HG03060 (cell line): ENCODE results near the gene OR6B3.
"Not testable (repeated sequence)": the region's sequence is repeated elsewhere in the genome, so short reads cannot be mapped to it uniquely, and the experiment has no call there.

Experiments
- ATAC-seq: cut with Tn5 transposase; IDR thresholded peaks from one replicate; pipeline ENCODE4 v1.9.1; 2021; ENCODE audit warnings: low read depth, moderate number of reproducible peaks; ENCODE audit not compliant: unreplicated experiment

Gene OR6B3

DNA sequence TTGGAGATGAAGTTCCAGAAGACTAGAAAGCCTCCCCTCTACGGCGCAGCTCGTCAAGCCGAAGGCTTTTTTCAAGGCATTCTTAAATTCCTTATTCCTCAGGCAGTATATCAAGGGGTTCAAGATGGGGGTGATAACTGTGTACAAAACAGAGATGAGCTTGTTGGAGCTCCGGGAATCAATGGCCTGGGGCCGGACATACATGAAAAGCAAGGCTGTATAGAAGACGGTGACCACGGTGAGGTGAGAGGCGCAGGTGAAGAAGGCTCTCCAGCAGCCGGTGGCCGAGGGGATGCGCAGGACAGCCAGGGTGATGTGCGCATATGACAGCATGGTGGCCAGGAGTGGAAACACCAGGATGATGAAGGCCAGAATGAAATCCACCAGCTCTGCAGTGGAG lies 8.2 kb downstream of the OR6B3 start:
- ATAC-seq: no peak

DNA sequence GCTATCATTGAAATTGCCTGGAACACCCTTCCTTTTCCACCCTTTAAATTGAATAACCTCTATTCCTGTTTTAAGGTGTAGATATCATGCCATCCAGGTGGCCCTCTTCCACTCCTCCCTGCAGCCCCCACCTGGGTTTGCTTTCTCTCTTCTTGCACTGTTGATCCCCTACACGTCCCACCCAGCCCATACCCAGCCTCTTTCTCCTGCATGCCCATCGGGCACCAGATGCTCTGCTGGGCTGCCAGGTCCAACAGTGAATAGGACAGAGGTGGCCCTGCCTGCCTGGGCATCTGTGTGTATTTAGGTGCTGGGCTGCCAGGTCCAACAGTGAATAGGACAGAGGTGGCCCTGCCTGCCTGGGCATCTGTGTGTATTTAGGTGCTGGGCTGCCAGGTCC lies 9.2 kb downstream of the OR6B3 start:
- not testable (repeated sequence) for ATAC-seq

DNA sequence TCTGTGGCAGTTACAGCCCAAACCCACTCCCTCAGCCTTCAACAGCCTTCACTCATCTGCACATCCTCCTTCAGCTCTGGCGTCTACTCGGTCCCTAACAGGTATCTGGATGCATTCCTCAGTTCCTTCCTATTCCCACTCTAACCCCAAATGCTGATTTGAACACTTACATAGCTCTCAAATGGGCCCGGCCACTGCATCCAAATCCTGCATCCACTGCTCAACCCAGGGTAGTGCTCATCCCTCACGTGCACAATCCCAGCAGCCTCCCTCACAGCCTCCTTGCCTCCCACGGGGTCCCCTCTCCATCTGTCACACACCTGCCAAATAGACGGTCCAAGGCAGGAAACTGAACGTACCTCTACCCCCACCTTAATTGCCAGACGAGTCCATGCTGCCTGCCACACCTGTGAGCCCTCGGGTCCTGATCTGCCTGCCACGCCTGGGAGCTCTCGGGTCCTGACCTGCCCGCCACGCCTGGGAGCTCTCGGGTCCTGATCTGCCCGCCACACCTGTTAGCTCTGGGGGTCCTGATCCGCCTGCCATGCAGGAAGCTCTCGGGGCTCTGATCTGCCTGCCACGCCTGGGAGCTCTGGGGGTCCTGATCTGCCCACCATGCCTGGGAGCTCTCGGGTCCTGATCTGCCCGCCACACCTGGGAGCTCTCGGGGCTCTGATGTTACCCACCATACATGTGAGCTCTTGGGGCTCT lies 9.9 kb downstream of the OR6B3 start:
- ATAC-seq: no peak

DNA sequence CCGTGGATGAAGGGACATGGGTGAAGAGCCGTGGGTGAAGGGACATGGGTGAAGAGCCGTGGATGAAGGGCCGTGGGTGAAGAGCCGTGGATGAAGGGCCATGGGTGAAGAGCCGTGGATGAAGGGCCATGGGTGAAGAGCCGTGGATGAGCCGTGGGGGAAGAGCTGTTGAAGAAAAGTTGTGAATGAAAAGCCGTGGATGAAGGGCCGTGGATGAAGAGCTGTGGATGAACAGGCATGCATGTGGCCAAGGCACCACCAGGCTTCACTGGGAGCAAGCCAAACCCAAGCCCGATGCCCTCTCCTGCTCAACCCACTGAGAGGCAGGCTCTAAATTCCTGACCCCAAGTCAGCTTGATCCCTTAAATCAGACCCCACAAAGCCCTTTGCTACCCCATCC lies 10.6 kb downstream of the OR6B3 start:
- ATAC-seq: no peak

DNA sequence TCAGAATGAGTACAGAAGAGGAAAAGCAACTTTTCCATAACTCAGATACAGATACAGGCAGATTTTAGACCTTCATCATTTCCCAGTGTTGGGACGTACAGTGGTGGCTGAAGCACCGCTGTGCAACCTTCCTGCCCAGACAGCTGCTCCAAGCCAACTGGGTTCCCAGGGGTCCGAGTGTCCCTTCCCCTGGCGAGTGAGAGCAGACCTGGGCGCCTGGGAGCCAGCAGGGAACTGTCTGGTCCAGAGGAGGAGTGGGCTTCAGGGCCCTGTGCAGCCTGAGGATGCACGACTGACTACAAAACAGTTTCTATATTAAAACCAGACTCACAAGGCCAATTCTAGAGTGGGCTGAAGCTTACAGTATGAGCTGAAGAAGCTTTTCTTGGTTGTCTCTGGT lies 12.0 kb downstream of the OR6B3 start:
- no peak for ATAC-seq

DNA sequence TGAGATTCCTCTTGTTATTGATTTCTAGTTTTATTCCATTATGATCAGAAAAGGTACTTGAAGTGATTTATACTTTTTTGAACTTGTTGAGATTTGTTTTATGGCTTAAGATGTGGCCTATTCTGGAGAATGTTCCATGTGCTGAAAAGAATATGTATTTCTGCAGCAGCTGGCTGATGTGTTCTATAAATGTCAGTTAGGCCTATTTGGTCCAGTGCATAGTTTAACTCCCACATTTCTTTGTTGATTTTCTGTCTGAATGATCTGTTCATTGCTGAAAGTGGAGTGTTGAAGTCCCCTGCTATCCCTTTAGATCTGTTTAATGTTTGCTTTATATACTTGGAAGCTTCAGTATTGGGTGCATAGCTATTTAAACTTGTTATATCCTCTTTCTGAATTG lies 16.0 kb downstream of the OR6B3 start:
- ATAC-seq: no peak

DNA sequence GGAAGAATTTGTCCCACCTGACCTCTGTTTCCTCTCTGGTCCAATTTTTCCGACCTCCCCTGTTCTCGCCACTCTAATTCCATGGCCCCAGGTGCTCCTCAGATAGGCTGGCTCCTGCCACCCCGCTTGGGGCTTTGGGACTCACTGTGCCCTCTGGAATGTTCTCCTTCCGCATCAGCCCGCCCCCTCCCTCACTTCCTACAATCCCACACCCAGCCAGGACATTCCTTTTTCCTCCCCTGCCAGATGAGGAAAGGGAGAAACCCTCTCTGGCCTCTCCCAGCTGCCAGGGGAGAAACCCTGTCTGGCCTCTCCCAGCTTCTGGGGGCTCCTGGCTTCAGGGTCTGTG lies 20.0 kb downstream of the OR6B3 start:
- no peak for ATAC-seq

DNA sequence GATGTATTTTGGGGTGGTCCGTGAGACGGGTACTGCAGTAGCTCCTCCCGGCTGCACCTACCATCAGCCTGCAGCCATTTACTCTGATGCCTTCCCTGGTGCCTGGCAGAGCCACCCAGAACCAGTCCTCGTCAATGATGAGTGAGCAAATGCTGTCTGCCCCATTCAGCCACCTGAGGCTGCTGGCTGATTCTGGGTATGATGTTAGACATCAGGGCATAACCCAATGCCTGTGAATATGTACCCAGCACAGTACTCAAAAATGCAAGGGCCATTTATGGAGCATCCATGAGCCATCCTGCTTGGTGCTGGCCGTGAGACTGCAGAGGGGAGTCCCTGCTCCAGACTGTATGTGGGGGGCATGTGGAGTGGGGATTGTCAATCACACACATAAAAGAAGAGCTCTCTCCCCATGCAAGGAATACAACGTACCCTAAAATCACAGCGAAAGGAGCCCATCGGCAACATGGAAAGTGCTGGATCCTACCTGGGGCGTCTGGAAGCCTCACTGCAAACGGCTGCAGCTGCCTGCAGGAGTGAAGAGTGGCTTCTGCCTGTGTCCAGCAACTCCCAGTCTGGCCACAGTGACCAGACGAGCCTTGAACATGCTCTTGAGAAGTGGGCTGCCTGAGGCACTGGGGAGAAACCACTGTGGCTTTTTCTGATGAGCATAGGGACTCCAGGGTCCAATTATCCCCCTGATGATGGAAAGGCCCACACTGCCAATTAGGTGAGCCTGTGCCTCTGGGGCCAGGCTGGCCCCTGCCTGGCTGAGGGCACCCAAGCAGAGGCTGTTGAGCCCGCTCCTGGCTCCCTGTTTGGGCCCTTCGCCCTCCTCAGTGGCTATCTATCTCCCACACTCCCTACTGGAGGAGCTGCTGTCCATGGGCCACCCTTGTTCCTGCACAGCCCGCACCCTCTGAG lies 20.7 kb downstream of the OR6B3 start:
- no peak for ATAC-seq

DNA sequence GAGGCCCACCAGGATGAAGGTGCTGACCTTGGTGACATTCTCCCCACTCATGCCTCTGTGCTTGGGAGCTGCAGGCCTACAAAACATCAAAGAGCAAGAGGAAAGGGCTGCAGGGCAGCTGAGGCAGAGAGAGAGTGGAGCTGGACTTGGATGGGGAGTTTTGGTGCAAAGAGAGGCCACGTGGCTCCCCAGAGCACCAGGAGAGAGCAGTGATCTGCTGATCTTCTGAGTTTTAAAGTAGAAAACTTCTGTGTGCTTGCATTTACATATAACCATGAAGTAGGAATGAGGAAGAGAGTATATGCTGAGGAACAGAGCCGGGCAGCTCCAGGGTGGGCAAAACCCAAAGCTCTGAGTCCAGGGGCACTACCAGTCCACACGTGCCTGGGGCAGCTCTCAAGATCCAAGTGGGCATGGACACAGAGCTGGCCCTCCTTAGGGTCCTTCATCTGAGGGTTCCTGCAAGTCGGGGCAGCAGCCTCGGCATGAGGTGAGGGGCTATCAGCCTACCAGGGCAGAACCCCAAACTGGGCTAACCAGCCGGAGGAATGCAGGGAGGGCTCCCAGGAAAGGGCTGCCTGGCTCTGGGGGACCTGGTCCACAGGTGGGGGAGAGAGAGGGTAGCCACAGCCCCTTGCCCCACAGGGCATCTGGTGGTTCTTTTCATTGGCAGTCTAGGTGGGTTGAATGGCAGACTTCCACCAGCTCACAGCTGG lies 22.8 kb downstream of the OR6B3 start, which contains the start of gene OR6B2:
TSS of gene OR6B2 (minus strand) at position 51 of the 716 bp plus-strand sequence. CDS start at position 51, 0 bp downstream.
- no peak for ATAC-seq

DNA sequence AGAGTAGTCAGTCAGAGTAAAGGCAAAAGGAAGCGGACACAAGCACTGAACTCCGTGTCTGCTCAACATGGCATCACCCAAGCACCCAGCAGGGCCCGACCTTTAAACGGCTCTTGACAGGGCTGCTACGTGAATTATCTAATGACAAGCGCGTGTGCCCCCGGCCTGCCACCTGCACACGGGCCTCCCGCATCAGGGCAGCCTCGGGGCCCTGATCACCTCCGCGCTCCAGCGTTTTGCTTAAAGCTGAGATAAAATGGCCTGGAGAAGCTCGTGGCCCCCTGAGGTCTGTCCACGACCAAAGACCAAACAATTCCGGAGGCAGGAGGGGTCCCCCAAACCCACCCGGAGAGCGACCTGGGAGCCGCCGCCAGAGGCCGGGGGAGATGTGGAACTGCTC lies 28.6 kb downstream of the OR6B3 start:
- no peak for ATAC-seq

DNA sequence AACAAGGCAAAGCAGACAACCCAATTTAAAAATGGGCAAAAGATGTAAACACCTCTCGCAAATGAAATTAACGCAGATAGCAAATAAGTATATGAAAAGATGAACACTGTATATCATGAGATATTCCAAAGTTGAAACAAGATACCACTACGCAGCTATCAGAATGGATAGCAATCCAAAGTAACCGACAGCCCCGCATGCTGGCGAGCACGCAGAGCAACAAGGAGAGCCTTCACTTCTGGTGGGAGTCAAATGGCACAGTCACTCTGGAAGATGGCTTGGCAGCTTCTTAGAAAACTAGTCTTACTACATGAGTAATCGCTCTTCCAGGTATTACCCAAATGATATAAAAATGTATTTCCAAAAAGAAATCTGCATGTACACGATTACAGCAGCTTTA lies 29.5 kb downstream of the OR6B3 start:
- ATAC-seq: no peak

DNA sequence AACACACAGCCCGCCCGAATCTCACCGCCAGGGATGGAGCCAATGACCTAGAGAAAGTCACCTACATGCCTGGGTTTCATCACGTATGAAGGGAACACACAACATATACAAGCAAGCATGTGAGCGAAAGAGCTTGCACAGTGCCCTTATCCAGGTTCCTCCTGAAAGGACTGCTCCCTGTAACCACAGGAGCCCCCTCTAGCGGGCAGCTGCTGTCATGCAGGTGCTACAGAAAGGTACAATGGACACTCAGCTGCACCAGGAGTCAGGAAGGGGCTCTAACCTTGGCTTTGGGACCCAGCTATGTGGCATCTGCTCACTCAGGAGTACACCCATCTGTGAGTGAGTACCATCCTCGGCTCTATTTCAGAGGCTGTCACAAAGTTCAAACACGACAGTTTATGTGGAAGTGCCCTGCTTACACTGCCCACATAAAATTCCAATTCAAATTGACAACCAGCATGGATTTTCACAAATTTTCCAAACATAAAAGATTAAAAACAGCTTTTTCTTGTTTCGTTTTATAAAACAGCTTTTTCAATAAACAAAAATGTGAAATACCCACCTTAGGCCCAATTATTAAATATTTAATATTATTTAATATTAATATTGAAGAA lies 31.7 kb downstream of the OR6B3 start:
- ATAC-seq: no peak

DNA sequence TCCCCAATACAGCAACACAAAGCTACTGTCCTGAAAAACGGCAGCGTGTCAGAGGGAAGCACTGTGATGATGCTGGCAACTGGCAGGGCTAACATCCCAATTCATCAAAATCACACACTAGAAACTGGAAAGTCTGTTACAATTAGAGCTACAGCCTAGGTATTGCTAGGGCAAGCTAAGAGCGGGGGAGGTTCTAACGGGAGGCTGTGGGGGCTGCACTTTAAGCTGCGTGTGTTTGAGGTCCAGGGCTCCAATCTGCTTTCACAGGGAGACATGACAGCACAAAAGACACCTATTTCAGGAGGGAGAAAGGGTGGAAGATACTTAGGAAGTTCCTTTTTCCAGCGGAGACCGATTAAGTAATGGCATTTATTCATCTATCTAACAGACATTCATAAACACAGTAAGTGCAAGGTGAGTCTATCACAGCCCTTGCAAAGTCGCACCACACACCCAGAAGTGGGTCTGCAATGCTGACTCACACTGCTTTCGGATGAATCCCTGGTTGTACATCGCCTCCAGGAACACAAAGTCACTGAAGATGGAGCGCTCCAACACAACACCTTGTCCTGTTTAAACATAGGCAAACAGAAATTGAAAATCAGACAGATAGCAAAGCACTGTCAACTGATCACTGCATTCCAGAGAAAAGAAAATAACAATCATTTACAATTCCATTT lies 35.1 kb downstream of the OR6B3 start:
- ATAC-seq: no peak

DNA sequence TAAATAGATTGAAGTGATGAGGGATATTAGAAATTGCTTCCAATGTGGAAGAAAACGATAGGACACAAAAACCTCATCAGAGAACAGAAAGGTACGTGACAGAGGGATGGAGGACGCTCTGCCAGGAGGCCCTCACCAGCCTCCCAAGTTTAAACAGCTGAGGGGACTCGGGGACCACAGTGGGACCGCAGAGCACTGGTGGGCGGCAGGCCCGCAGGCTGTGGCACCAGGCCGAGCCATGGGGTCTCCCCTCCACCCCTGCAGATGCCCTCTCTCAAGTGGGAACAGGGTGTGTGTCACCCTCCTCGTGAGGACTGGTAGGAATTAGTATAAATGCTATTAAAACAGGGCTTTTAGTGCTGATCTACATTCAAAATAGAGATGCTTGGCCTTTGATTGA lies 39.0 kb downstream of the OR6B3 start:
- ATAC-seq: no peak

DNA sequence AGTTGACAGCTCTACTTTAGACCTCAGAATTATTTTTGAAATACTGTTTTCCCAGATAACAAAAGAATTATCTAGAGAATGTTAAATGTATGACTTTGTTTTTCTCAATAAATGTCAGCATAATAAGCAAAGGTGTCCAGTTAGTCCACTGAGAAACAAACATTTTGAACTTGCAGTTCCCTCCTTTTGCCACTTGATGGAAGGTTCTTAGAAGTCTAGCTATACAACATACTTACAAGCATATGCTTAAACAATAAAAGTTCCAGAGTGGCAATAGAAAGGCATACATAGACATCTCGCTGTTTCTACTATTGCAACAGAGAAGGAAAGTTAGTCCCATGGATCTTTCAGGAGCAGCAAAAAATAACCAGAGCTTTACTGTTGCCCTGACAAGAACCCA lies 40.0 kb downstream of the OR6B3 start:
- ATAC-seq: no peak

DNA sequence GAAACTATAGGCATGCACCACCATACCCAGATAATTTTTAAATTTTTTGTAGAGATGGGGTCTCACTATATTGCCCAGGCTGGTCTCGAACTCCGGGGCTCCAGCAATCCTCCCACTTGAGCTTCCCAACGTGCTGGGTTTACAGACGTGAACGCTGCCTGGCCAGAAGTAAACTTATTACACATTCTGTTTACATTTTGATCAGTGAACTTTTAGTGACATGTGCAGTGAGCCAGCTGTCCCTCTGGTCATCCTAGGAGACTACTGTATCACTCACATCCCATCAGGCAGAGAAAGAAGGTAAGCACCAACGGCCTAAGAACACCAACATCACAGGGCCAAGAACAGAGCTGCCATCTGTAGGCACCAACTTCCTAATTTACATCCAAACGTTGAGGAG lies 50.3 kb downstream of the OR6B3 start:
- no peak for ATAC-seq

DNA sequence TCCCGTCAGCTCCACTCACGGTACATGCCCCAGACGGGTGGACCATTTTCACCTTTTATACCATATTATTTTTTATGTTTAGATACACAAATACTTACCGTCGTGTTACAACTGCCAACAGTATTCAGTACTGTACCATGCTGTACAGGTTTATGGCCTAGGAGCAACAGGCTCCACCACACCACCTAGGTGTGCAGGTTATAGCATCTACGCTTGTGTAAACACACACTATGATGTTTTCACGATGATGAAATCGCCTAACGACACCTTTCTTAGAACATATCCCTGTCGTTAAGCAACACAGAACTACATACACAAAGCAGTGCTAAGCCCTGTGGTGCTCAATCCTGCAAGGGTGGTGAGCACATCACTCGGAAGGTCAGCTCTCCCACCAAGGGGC lies 52.6 kb downstream of the OR6B3 start:
- no peak for ATAC-seq

DNA sequence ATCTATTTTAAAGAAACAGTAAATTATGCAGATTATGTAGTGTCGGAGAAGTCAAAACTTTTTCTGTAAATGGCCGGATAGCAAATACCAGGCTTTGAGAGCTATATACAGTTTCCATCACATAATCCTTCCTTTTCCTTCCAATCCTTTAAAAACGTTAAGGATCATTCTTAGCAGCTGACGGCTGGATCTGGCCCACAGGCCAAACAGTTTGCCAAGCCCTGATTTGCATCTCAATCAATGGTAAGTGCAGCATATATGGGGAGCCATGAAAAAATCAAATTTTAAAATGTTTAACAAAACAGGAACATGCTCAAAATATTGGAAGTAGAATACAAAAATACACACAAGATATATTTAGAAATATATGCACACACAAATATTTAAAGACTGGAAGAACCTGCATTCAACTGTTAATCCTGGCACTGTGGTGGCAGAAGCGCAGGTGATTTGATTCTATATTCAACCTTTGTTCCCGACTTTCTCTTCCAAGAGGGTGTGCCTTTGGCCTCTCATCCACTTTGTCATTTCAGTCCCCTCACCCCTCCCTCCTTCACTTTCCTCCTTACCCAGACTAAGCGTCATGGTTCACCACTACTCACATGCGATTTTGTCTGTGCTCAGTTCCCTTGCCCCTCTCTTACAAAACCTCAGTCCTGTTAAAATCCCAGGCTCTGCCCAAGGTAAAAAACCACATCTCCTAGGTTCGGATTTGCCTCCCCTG lies 55.5 kb downstream of the OR6B3 start:
- no peak for ATAC-seq
